ENCODE data around the gene RNF215.

RNF215 gene

GRCh38 chr22:30334646-30335045 is 52.6 kb downstream of the RNF215 start:
- DNase-seq (ENCODE audit: low read depth), result no peak
- H3K4me3 ChIP-seq (ENCODE audit: low read depth, low read length), result no peak overlapping the region
- TF ChIP-seq CTCF (IDR thresholded peaks at IDR 0.05; ENCODE audit: control insufficient read depth, extremely low read depth, insufficient read depth), result no peak

GRCh38 chr22:30333707-30334087 is 53.5 kb downstream of the RNF215 start:
- H3K4me3 ChIP-seq (ENCODE audit: low read depth, low read length), result no peak overlapping the region
- DNase-seq (ENCODE audit: low read depth), result no peak
- no peak for TF ChIP-seq CTCF (IDR thresholded peaks at IDR 0.05; ENCODE audit: control insufficient read depth, extremely low read depth, insufficient read depth)

GRCh38 chr22:30332994-30333706 is 54.1 kb downstream of the RNF215 start:
- no peak for DNase-seq (ENCODE audit: low read depth)
- H3K4me3 ChIP-seq (ENCODE audit: low read depth, low read length), result no peak overlapping the region
- no peak for TF ChIP-seq CTCF (IDR thresholded peaks at IDR 0.05; ENCODE audit: control insufficient read depth, extremely low read depth, insufficient read depth)

- TF ChIP-seq CTCF (IDR thresholded peaks at IDR 0.05; ENCODE audit: control insufficient read depth, extremely low read depth, insufficient read depth), result no peak
- DNase-seq (ENCODE audit: low read depth), result no peak
- H3K4me3 ChIP-seq (ENCODE audit: low read depth, low read length), result no peak overlapping the region
These were observed 54.7 kb downstream of the RNF215 start for GRCh38 chr22:30332551-30332950.
